ENCODE measurements around the gene OTOP3.
"Not testable (repeated sequence)": the region's sequence is repeated elsewhere in the genome, so short reads cannot be mapped to it uniquely, and the experiment has no call there.

Gene OTOP3

GRCh38 chr17:74961657-74962350 is 26.1 kb downstream of the OTOP3 start:
- peak; percentile 94 for DNase-seq (ENCODE audit: low spot score)

GRCh38 chr17:74962622-74963394 is 27.1 kb downstream of the OTOP3 start:
- DNase-seq (ENCODE audit: low spot score), result no peak

- no peak for DNase-seq (ENCODE audit: low spot score)
Observed at GRCh38 chr17:74963656-74964055, 28.0 kb downstream of the OTOP3 start.

- DNase-seq (ENCODE audit: low spot score), result no peak
Observed at GRCh38 chr17:74964246-74964761, 28.6 kb downstream of the OTOP3 start.

- no peak for DNase-seq (ENCODE audit: low spot score)
Observed at GRCh38 chr17:74964988-74965622, 29.4 kb downstream of the OTOP3 start.

- no peak for DNase-seq (ENCODE audit: low spot score)
Observed at GRCh38 chr17:74968361-74968780, 32.7 kb downstream of the OTOP3 start.

- DNase-seq (ENCODE audit: low spot score), result not testable (repeated sequence)
Observed at GRCh38 chr17:74969501-74969900, 33.8 kb downstream of the OTOP3 start.

- DNase-seq (ENCODE audit: low spot score), result no peak
Observed at GRCh38 chr17:74970395-74970794, 34.7 kb downstream of the OTOP3 start.

GRCh38 chr17:74971069-74971841 is 35.6 kb downstream of the OTOP3 start:
- DNase-seq (ENCODE audit: low spot score), result no peak

- DNase-seq (ENCODE audit: low spot score), result no peak
Observed at GRCh38 chr17:74971842-74972106, 36.1 kb downstream of the OTOP3 start.

- DNase-seq (ENCODE audit: low spot score), result no peak
Observed at GRCh38 chr17:74972107-74972972, 36.6 kb downstream of the OTOP3 start, which contains the start of gene HID1. TSS of gene HID1 (minus strand) at chr17:74972759. CDS start at chr17:74972656, 103 bp downstream.

- DNase-seq (ENCODE audit: low spot score), result no peak
Observed at GRCh38 chr17:74972973-74973328, 37.3 kb downstream of the OTOP3 start.

- no peak for DNase-seq (ENCODE audit: low spot score)
Observed at GRCh38 chr17:74975943-74976342, 40.2 kb downstream of the OTOP3 start.

GRCh38 chr17:74977802-74978201 is 42.1 kb downstream of the OTOP3 start:
- no peak for DNase-seq (ENCODE audit: low spot score)

- no peak for DNase-seq (ENCODE audit: low spot score)
Observed at GRCh38 chr17:74978240-74978639, 42.5 kb downstream of the OTOP3 start.

GRCh38 chr17:74979408-74980146 is 43.9 kb downstream of the OTOP3 start:
- DNase-seq (ENCODE audit: low spot score), result no peak

GRCh38 chr17:74981318-74981978 is 45.8 kb downstream of the OTOP3 start:
- no peak for DNase-seq (ENCODE audit: low spot score)

- peak; percentile 72 for DNase-seq (ENCODE audit: low spot score)
Observed at GRCh38 chr17:74981979-74982662, 46.4 kb downstream of the OTOP3 start.

GRCh38 chr17:74982663-74983313 is 47.1 kb downstream of the OTOP3 start:
- DNase-seq (ENCODE audit: low spot score), result not testable (repeated sequence)

Measured in AG08395 (cell line).